ENCODE results near the gene MPDU1. TPM values are rescaled to one million over a fixed set of nuclear protein-coding genes. Genes with fewer than 3 reads are reported as not detected.
A peak's percentile ranks its signal among the peaks of the same experiment; 100 is the strongest.

Gene MPDU1
- total and polyA plus RNA-seq, 10 of the 15 experiments (the other 5 are each of a cell fraction or from before 2014, with no cell fraction given) = 3.6 to 138 (median 78.9) TPM

DNA sequence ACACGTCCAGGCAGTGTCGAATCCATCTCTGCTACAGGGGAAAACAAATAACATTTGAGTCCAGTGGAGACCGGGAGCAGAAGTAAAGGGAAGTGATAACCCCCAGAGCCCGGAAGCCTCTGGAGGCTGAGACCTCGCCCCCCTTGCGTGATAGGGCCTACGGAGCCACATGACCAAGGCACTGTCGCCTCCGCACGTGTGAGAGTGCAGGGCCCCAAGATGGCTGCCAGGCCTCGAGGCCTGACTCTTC, 11.4 kb upstream of the MPDU1 start:
- Histone ChIP-seq H3K4me2 (ENCODE audit: control insufficient read depth, insufficient read depth) (peak overlapping the region; percentile 96), H3K4me1 (ENCODE audit: control insufficient read depth, insufficient read depth, low read length) (peaks cover 16% of the 10 kb centered on the region), H4K20me1 (ENCODE audit: control insufficient read depth, insufficient read depth) (peaks cover 25% of the 10 kb centered on the region), H3K79me2 (ENCODE audit: control insufficient read depth, insufficient read depth, low read length) (peaks cover 52% of the 10 kb centered on the region), H3K27ac (ENCODE audit: control insufficient read depth, insufficient read depth) (peak overlapping the region; percentile 98), H3K27me3 (replicated peaks in 1 of 2; ENCODE audit: control insufficient read depth in 2 of 2, insufficient read depth in 2 of 2, low read length in 1 of 2) (no peaks in the 10 kb centered on the region), H3K36me3 (ENCODE audit: control insufficient read depth in 2 of 2, insufficient read depth in 2 of 2, low read length in 1 of 2) (peaks cover 30 to 44% of the 10 kb centered on the region in 2 experiments), H2AFZ (ENCODE audit: control insufficient read depth, low read depth, low read length) (peak overlapping the region; percentile 72), H3K9ac (ENCODE audit: control insufficient read depth, insufficient read depth, low read length) (peak overlapping the region; percentile 92), H3K9me3 (replicated peaks; ENCODE audit: control insufficient read depth, insufficient read depth, low read length) (no peaks in the 10 kb centered on the region), H3K4me3 (peak overlapping the region; percentile 70)
- intact Hi-C loops (cut with micrococcal nuclease; ENCODE audit: unreplicated experiment) = loop anchor here (1.0 to 5.0 kb wide), 3 partner anchors 11 to 115 kb away; partner anchors contain the start of genes POLR2A, SENP3, TP53 and WRAP53
- RAD21 ChIA-PET (ENCODE audit: unreplicated experiment) = interaction anchor here (0.6 to 2.8 kb wide), 4 partner anchors 12 to 236 kb away, joined by 3 to 8 read pairs (median 4); partner anchors contain the start of genes ACAP1, TMEM102, TP53 and WRAP53
- WGBS (ENCODE audit: insufficient coverage, insufficient replicate concordance, low lambda C conversion rate, missing lambda C conversion rate) = under 1% methylated on average over 11 of the region's 11 CpGs
- in situ Hi-C loops (cut with MboI) = loop anchor here (25.0 kb wide), 1 partner anchor 535 kb away; the partner anchor contains the start of genes SLC16A11 and SLC16A13
- SMC1A ChIA-PET (ENCODE audit: uncharacterized antibody, unreplicated experiment) = interaction anchor here (1.0 to 2.1 kb wide), 2 partner anchors 12 kb away, joined by 8 to 9 read pairs; partner anchors contain the start of gene MPDU1
- CTCF ChIA-PET = interaction anchor here (0.6 to 1.3 kb wide), 3 partner anchors 57 to 116 kb away, joined by 3 to 5 read pairs (median 4); partner anchors contain the start of genes TP53 and WRAP53
- POLR2A ChIA-PET = interaction anchor here (1.1 to 5.1 kb wide), 4 partner anchors 12 to 236 kb away, joined by 3 to 39 read pairs (median 4); partner anchors contain the start of genes ACAP1, MPDU1 and WRAP53
- ATAC-seq = peak; percentile 91
- BruUV-seq (replicated peaks) = no TSS peak
- no peak for DNase-seq (ENCODE audit: low read depth, low spot score)
- peak; percentile 84 for FAIRE-seq
- TF ChIP-seq HDAC2 (IDR thresholded peaks at IDR 0.05) (no peak), SPI1 (IDR thresholded peaks at IDR 0.05; ENCODE audit: borderline replicate concordance, insufficient read depth, low read depth, low read length) (peak; percentile 87), NBN (IDR thresholded peaks at IDR 0.05) (0 out of 2 replicates have a peak, but pooled peaks have one; percentile 42), RCOR1 (conservative IDR thresholded peaks at IDR 0.05; ENCODE audit: low read depth, low read length) (0 out of 2 replicates have a peak, but pooled peaks have one; percentile 52), SMARCA5 (IDR thresholded peaks at IDR 0.05) (no peak), ZNF274 (IDR thresholded peaks at IDR 0.05; ENCODE audit: insufficient read depth, insufficient read length) (no peak), MEF2A (IDR thresholded peaks at IDR 0.05; ENCODE audit: insufficient read depth, low read depth, low read length) (no peak), FOS (IDR thresholded peaks at IDR 0.05; ENCODE audit: borderline replicate concordance, extremely low read depth, insufficient read length) (no peak), BRCA1 (IDR thresholded peaks at IDR 0.05; ENCODE audit: low read depth, low read length) (no peak), ZNF217 (IDR thresholded peaks at IDR 0.05) (no peak), RB1 (IDR thresholded peaks at IDR 0.05; ENCODE audit: borderline replicate concordance) (no peak), CHD2 (IDR thresholded peaks at IDR 0.05; ENCODE audit: borderline replicate concordance, low read depth, low read length) (no peak), LARP7 (IDR thresholded peaks at IDR 0.05) (no peak), GABPA (IDR thresholded peaks at IDR 0.05; ENCODE audit: low read depth) (no peak), ASH2L (IDR thresholded peaks at IDR 0.05; ENCODE audit: borderline replicate concordance, low read depth) (no peak), PAX5 (IDR thresholded peaks at IDR 0.05; ENCODE audit: borderline replicate concordance, low read depth, low read length) (0 out of 2 replicates have a peak, but pooled peaks have one; percentile 32), HCFC1 (IDR thresholded peaks at IDR 0.05; ENCODE audit: low read length) (no peak; the same call in none of the 2 replicates), NR2C2 (IDR thresholded peaks at IDR 0.05; ENCODE audit: borderline replicate concordance, control insufficient read depth, insufficient read length, low read depth) (no peak), BCL11A (IDR thresholded peaks at IDR 0.05; ENCODE audit: low read depth, low read length) (no peak), NR2C1 (IDR thresholded peaks at IDR 0.05) (peak; percentile 76), JUNB (IDR thresholded peaks at IDR 0.05) (no peak), MTA3 (IDR thresholded peaks at IDR 0.05; ENCODE audit: borderline replicate concordance, low read length) (no peak), KDM1A (IDR thresholded peaks at IDR 0.05; ENCODE audit: borderline replicate concordance) (no peak), POU2F2 (IDR thresholded peaks at IDR 0.05; ENCODE audit: borderline replicate concordance, low read depth, low read length) (no peak), SREBF1 (IDR thresholded peaks at IDR 0.05; ENCODE audit: low read length) (peak; percentile 55; the same call in 1 of the 2 replicates), ZNF384 (IDR thresholded peaks at IDR 0.05; ENCODE audit: borderline replicate concordance, low read depth, low read length) (no peak), CBFB (IDR thresholded peaks at IDR 0.05; ENCODE audit: low read depth) (no peak), TCF7 (IDR thresholded peaks at IDR 0.05; ENCODE audit: borderline replicate concordance) (no peak)
- TF ChIP-seq, protein P1, sequence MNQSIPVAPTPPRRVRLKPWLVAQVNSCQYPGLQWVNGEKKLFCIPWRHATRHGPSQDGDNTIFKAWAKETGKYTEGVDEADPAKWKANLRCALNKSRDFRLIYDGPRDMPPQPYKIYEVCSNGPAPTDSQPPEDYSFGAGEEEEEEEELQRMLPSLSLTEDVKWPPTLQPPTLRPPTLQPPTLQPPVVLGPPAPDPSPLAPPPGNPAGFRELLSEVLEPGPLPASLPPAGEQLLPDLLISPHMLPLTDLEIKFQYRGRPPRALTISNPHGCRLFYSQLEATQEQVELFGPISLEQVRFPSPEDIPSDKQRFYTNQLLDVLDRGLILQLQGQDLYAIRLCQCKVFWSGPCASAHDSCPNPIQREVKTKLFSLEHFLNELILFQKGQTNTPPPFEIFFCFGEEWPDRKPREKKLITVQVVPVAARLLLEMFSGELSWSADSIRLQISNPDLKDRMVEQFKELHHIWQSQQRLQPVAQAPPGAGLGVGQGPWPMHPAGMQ (IDR thresholded peaks at IDR 0.05; ENCODE audit: borderline replicate concordance) = no peak

All from GM12878 (cell line).